Activated naive CD8-positive, alpha-beta T cell (primary cell): ENCODE measurements around the gene SLC35B1.
"Not testable (repeated sequence)": the region's sequence is repeated elsewhere in the genome, so short reads cannot be mapped to it uniquely, and the experiment has no call there.

Experiments
- H3K27ac Mint-ChIP-seq: one replicate; pipeline ENCODE4 v1.8.0; 2021; ENCODE audit warnings: mixed read lengths
- H3K27me3 Mint-ChIP-seq: one replicate; pipeline ENCODE4 v1.8.0; 2021; ENCODE audit warnings: mixed read lengths
- H3K36me3 Mint-ChIP-seq: one replicate; pipeline ENCODE4 v1.8.0; 2021; ENCODE audit warnings: mixed read lengths
- H3K4me1 Mint-ChIP-seq: one replicate; pipeline ENCODE4 v1.8.0; 2021; ENCODE audit warnings: low read depth, mixed read lengths
- H3K4me3 Mint-ChIP-seq: one replicate; pipeline ENCODE4 v1.8.0; 2021; ENCODE audit warnings: mild to moderate bottlenecking, mixed read lengths
- H3K9me3 Mint-ChIP-seq: one replicate; pipeline ENCODE4 v1.8.0; 2021; ENCODE audit warnings: low read depth, mixed read lengths

The SLC35B1 gene

DNA sequence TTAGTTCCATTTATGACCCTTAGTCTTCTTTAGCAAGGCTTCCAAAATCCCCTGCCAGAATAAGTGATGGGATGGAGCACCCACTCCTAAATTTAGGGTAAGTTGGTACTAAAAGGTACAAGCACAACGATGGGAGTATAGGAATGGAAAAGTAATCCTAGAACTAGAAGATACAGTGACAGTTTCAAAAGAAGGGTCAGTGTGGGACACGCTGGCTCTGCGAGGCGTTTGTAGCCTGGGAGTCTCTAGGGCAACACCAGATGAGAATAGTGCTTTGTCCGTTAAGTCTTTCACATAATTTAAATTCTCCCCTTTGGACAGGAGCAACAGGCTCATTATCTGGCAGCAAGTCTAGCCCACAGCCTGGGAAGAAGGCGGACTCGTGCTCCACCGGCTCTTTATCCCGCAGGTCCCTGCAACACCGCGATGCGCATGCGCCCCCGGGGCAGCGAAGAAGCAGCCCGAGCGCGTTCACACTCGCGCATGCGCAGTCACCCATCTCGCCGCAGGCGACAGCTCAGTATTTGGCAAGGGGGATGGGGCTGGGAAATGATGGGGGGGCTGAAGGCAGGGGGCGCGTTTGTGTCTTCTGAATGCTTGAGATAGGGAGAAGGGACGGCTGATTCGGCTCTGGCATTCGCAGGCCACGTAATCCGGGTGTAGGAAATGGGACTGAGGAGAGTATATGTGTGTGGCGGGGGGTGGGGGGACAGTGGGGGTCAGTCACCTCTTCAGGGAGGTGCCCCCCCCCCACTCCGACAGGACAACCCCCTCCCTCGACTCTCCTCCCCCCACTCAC lies 30.4 kb downstream of the SLC35B1 start:
- Mint-ChIP-seq H3K36me3 (peaks cover 12% of the 10 kb centered on the region), H3K27ac (peak overlapping the region; percentile 98), H3K4me1 (peaks cover 52% of the 10 kb centered on the region), H3K27me3 (no peaks in the 10 kb centered on the region), H3K4me3 (peak overlapping the region; percentile 96), H3K9me3 (no peaks in the 10 kb centered on the region)

DNA sequence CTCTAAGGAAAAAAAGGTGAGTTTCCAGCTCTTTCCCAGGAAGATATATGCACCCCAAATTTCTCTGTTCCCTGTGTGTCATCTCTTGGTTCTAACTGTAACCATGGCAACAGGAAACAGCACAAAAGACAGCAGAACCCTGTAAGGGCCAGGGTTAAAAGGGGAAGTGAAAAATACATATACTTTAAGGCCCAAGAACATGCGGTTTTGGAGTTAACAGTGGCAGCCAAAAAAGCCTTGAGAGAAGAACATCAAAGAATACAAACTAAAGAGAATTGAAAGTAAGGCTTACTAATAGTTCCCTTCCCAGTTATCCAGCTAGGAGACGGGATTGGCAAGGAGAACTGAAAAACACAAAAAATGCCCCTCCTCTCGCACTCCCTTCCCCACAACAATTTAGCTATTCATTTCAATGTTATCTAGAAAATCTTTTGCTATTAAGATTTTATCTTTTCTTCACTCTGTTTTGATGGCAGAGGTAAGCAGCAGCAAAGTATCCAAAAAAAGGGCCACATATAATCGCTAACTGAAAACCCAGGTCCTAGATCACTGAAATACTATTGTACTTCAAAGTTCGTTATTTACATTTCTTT lies 31.4 kb downstream of the SLC35B1 start:
- Mint-ChIP-seq H3K4me1 (peaks cover 57% of the 10 kb centered on the region), H3K36me3 (peaks cover 12% of the 10 kb centered on the region), H3K4me3 (peak overlapping the region; percentile 96), H3K27me3 (no peaks in the 10 kb centered on the region), H3K9me3 (no peaks in the 10 kb centered on the region), H3K27ac (peak overlapping the region; percentile 98)

DNA sequence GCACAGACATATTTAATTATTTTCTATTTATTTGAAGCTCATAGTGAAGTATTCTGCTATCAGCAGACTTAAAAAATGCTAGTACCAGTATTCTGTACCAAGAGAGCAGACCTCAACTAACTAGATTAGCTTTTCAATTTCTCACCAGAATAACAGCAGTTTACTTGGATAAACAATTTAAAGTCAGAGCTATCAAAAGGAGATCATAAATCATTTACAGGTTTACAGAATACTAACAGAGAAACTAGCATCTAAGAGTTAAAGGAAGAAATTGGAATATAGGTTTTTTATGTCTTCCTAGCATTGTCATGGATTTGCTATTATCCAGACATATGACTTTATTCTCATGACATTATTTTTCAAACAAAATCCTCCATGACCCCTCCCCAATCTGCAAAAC lies 33.3 kb downstream of the SLC35B1 start:
- Mint-ChIP-seq H3K4me3 (peak overlapping the region; percentile 96), H3K4me1 (peaks cover 73% of the 10 kb centered on the region), H3K9me3 (no peaks in the 10 kb centered on the region), H3K27ac (peak overlapping the region; percentile 98), H3K36me3 (peaks cover 12% of the 10 kb centered on the region), H3K27me3 (no peaks in the 10 kb centered on the region)

- not testable (repeated sequence) for H3K9me3 Mint-ChIP-seq, H3K27me3 Mint-ChIP-seq
- H3K4me3 Mint-ChIP-seq: peak overlapping the region; percentile 51
- peaks cover 12% of the 10 kb centered on the region for H3K36me3 Mint-ChIP-seq
- H3K27ac Mint-ChIP-seq: peak overlapping the region; percentile 68
- H3K4me1 Mint-ChIP-seq: peaks cover 73% of the 10 kb centered on the region
Observed at GRCh38 chr17:49673679-49674078, 34.1 kb downstream of the SLC35B1 start.

- Mint-ChIP-seq H3K4me1 (peaks cover 69% of the 10 kb centered on the region), H3K27ac (no peak overlapping the region), H3K36me3 (peaks cover 12% of the 10 kb centered on the region), H3K9me3 (no peaks in the 10 kb centered on the region), H3K27me3 (no peaks in the 10 kb centered on the region), H3K4me3 (no peak overlapping the region)
Observed at GRCh38 chr17:49670641-49671040, 37.1 kb downstream of the SLC35B1 start.

GRCh38 chr17:49670002-49670401 lies 37.8 kb downstream of the SLC35B1 start:
- peaks cover 63% of the 10 kb centered on the region for H3K4me1 Mint-ChIP-seq
- no peaks in the 10 kb centered on the region for H3K9me3 Mint-ChIP-seq
- peaks cover 9% of the 10 kb centered on the region for H3K36me3 Mint-ChIP-seq
- H3K27me3 Mint-ChIP-seq: no peaks in the 10 kb centered on the region
- peak overlapping the region; percentile 1 for H3K4me3 Mint-ChIP-seq
- peak overlapping the region; percentile 50 for H3K27ac Mint-ChIP-seq

GRCh38 chr17:49667854-49668253 lies 39.9 kb downstream of the SLC35B1 start:
- no peaks in the 10 kb centered on the region for H3K9me3 Mint-ChIP-seq
- H3K4me3 Mint-ChIP-seq: no peak overlapping the region
- H3K27me3 Mint-ChIP-seq: no peaks in the 10 kb centered on the region
- peaks cover 7% of the 10 kb centered on the region for H3K36me3 Mint-ChIP-seq
- H3K4me1 Mint-ChIP-seq: peaks cover 65% of the 10 kb centered on the region
- peak overlapping the region; percentile 8 for H3K27ac Mint-ChIP-seq

- peaks cover 14% of the 10 kb centered on the region for H3K36me3 Mint-ChIP-seq
- no peaks in the 10 kb centered on the region for H3K27me3 Mint-ChIP-seq
- H3K4me3 Mint-ChIP-seq: no peak overlapping the region
- H3K27ac Mint-ChIP-seq: no peak overlapping the region
- H3K9me3 Mint-ChIP-seq: no peaks in the 10 kb centered on the region
- H3K4me1 Mint-ChIP-seq: peaks cover 56% of the 10 kb centered on the region
Observed at GRCh38 chr17:49664706-49665211, 43.0 kb downstream of the SLC35B1 start.

GRCh38 chr17:49659661-49660382 lies 47.9 kb downstream of the SLC35B1 start:
- Mint-ChIP-seq H3K4me3 (no peak overlapping the region), H3K36me3 (peaks cover 21% of the 10 kb centered on the region), H3K4me1 (peaks cover 60% of the 10 kb centered on the region), H3K9me3 (no peaks in the 10 kb centered on the region), H3K27me3 (no peaks in the 10 kb centered on the region), H3K27ac (peak overlapping the region; percentile 18)

DNA sequence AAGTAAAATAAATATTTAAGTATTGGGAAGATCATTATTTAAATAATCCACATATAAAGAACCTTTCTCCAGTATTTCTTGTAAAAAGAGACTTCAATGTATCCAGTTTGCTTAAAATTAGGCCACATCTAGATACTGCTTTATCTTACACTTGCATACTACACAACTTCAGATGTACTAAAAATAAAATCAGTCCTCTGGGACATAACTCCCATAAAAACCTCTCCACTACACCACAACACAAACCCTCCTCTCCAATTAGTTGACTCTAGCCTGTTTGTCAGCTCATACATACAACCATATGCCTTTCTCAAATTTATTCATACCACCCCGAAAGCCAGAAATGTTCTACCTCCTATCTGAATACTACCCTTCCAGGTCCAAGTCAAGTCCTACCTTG lies 51.5 kb downstream of the SLC35B1 start:
- H3K9me3 Mint-ChIP-seq: no peaks in the 10 kb centered on the region
- H3K27me3 Mint-ChIP-seq: no peaks in the 10 kb centered on the region
- H3K4me1 Mint-ChIP-seq: peaks cover 61% of the 10 kb centered on the region
- peaks cover 12% of the 10 kb centered on the region for H3K36me3 Mint-ChIP-seq
- H3K4me3 Mint-ChIP-seq: no peak overlapping the region
- peak overlapping the region; percentile 2 for H3K27ac Mint-ChIP-seq
